GM19240 (cell line): ENCODE data around the gene CCZ1.
"Not testable (repeated sequence)": the region's sequence is repeated elsewhere in the genome, so short reads cannot be mapped to it uniquely, and the experiment has no call there.

ENCODE experiments used
- DNase-seq: peaks from one replicate; pipeline ENCODE4 v3.0.0; 2011; ENCODE audit warnings: low spot score; ENCODE audit not compliant: insufficient read length

Gene CCZ1

DNA sequence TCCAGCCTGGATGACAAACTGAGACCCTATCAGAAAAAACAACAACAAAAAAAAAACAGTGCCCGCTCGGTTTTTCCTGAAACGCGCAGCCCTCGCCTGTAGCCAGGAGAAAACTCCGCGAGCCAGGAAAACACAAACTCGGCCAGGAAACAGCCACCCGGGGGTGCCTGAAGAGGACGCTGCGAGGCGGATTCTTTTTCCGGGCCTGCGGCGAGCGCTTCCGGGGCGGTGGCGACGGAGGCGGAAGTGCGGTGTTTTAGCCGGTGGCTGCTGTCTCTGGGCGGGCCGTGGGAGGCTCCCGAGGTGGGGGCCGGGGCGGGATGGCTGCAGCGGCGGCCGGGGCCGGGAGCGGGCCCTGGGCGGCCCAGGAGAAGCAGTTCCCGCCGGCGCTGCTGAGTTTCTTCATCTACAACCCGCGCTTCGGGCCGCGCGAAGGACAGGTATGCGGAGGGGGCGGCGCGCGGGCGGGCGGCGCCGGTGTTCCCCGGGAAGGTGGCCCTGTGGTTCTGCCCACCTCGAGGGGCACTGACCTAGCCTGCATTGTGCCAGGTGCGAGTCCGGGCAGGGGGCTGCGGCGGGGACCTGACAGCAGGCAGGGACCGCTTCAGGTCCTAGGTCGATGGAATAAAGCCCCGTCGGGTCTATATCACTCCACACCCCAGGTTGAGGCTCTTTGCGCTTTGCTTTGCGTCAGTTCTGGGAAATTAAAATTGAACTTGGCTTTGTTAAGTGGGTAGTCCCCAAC lies at the start of gene CCZ1:
Gene CCZ1, plus strand, starts transcription at position 254 of the 745 bp plus-strand sequence. Its CDS starts 67 bp downstream, at position 321.
- DNase-seq, result peak; percentile 29

DNA sequence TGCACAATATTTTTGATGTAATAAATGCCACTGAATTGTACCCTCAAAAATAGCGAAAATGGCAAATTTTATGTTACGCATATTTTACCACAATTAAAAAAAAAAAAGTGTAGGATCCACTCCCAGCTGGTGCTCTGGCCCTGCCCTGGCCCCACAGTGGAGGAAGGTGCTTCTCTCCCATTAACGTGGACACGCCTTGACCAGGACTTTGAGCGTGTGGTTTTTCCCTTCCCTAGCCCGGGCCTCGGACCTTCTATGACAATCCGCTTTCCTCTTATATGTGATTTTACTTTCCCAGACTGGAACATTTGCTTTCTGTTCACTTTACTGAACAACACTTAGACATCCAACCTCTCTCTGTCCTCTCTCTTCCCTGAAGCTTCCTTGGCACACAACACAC lies 47.6 kb upstream of the CCZ1 start:
- no peak for DNase-seq

DNA sequence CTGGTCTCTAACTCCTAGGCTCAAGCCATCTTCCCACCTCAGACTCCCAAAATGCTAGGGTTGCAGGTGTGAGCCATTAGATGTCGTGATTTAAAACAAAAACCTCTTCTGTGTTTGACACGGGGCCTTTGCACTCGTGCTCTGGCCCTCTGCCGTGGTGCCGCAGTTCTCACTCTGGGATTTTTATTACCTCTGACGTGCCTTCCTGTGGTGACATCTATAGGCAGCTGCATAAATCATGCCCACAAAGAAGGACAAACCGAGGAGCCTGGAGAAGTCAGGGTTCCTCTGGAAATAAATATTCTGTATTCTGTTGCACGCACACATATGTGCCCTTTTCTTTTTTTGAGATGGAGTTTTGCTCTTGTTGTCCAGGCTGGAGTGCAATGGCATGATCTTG lies 43.8 kb upstream of the CCZ1 start:
- no peak for DNase-seq

- DNase-seq, result not testable (repeated sequence)
Measured at GRCh38 chr7:5857041-5857575, 41.4 kb upstream of the CCZ1 start.

DNA sequence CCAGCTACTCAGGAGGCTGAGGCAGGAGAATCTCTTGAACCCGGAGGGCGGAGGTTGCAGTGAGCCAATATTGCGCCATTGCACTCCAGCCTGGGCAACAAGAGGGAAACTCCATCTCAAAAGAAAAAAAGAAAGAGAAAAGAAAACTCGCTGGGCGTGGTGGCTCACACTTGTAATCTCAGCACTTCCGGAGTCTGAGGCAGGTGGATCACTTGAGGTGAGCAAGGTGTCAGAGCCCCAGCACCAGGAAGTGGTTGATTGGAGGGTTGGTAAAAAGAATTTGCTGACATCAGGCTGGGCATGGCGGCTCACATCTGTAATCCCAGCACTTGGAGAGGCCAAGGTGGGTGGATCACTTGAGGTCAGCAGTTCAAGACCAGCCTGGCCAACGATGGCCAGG lies 40.0 kb upstream of the CCZ1 start:
- DNase-seq, result not testable (repeated sequence)

DNA sequence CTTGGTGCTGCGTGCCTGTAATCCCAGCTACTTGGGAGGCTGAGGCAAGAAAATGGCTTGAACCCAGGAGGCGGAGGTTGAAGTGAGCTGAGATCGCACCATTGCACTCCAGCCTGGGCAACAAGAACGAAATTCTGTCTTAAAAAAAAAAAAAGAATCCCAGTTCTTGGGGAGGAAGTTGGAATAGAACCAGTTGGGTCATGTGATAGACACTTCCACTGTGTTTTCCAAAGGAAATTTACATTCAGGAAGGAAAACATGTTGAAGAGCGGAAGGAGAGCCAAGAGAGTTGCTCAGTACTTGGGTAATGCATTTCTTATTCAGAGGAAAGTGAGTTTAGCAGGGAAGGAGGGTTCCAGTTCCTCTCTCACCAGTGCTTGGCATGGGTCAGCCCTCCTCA lies 37.3 kb upstream of the CCZ1 start:
- not testable (repeated sequence) for DNase-seq

DNA sequence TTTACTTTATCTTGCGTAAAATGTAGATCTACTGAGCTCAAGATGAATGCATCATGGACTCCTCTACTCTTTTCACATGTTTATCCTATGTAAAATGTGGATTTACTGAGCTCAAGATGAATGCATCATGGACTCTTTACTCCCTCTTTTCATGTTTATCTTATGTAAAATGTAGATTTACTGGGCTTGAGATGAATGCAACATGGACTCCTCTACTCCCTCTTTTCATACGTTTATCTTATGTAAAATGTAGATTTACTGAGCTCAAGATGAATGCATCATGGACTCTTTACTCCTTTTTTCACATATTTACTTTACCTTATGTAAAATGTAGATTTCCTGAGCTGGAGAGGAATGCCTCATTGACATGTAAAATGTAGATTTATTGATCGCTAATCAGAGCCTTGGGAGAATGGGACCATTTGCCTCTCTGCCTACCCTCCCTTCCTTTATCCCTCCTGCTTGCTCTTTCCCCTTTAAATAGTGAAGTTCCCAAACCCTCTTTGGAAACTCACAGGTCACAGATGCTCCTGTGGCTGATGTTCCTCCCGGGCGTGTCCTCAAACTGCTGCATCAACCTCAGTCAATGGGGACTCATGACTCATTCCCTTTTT lies 35.7 kb upstream of the CCZ1 start:
- DNase-seq, result not testable (repeated sequence)

DNA sequence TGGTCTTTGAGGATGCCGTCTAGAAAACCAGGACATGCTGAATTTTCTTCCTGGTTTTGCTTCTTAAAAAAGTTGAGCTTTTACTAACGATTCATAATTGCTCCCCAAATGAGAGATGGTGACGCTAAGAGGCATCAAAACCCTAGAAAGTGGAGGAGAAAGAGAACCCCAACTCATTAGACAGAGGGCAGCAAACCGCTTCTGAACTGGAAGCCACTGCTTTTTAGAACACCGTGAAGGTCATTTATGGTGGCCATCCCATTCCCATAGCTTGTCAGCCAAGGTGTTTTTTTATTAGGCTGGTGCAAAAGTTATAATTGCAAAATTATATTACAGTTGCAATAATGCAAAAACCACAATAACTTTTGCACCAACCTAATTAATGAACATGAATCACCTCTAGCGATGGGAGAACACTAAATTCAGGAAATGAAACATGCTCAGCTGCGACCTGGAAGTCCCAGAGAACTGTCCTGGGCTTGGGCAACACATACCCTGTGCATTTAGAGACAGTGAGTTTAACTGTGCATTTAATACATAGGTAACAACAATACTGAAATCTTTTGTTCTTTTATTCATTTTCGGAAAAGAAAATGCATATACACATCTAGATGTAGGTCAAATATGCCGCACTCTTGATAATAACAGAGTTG lies 33.1 kb upstream of the CCZ1 start:
- not testable (repeated sequence) for DNase-seq

GRCh38 chr7:5867060-5867459 lies 31.5 kb upstream of the CCZ1 start:
- DNase-seq, result no peak

DNA sequence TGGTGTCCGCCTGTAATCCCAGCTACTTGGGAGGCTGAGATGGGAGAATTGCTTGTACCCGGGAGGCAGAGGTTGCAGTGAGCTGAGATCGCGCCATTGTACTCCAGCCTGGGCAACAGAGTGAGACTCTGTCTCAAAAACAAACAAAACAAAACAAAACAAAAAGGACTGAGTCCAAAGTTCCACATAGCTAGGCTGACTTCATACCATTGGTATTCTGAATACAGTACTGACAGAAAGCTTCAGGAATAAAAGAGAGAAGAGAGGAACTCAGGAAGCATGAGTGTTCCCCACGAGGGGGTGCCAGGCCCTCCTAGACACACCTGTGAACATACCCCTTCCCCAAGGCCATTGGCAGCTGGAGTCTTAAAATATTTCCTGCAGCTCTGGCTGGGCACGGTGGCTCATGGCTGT lies 29.6 kb upstream of the CCZ1 start:
- not testable (repeated sequence) for DNase-seq

GRCh38 chr7:5869691-5870090 lies 28.8 kb upstream of the CCZ1 start:
- no peak for DNase-seq

DNA sequence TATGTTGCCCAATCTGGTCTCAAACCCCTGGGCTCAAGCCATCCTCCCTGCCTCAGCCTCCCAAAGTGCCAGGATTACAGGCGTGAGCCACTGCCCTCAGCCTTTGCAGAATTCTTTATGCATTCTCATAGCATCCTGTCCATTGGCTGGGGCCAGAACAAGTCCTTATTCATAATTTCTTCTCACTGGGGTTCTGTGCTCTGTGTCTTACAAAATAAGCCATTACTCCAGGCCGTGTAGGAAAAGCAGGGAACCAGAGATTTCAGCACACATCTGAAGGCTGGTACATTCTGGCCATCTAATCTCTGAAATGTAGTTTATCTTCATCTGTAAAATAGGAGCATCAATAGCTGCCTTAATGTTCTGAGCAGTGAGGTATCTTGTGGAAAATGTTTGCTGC lies 28.2 kb upstream of the CCZ1 start:
- DNase-seq, result no peak

DNA sequence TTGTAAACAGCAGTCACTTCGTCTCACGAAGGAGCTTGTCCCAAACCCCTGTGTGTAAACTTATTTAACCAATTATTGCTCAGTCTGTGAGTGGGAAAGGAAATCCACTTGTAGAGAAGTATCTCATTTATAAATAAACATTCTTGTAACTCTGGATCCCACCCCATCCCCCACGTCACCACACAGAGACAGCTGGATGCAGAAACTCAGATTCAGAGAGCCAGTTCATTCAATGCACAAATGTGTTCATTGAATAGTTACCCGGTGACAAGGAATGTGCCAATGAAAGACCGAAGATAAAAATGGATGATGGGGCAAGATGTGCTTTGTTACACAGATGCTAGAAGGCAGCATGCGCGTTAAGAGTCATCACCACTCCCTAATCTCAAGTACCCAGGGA lies 26.2 kb upstream of the CCZ1 start:
- DNase-seq, result no peak

DNA sequence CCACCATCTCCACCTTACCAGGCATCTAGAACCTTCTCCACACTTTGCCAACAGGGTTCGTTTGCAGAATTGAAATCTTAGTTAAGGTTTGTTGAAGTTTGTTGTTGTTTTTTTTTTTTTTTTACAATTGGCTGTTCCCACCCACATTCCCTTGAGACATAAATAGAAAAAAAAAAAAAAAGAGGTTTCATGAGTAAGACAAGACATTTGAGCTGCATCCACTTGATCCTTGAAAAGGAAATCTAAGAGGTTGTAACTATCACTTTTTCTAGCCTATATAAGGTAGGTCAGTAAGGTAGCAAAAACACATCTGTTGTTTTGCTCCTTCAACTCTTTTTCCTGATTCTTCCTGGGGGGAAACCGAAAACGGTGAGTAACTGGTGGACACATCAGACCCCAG lies 18.9 kb upstream of the CCZ1 start:
- DNase-seq, result not testable (repeated sequence)

DNA sequence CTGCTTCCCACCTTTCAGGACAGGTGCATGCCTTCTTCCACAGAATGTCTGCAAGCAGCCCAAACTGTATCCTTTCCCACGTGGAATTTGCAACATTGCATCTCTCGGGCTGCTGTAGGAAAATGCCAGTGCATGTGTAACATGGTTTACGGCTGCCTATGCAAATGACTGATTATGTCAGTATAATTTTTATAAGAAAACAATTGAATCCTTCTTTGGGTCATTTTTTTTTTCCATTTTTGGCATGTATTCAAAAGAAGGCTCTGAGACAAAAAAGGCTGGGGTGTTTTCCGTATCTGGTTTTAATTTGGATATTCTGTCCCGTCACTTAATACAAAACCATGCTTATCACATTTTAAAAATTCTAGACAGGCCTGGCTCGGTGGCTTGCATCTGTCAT lies 18.4 kb upstream of the CCZ1 start:
- DNase-seq, result not testable (repeated sequence)

- not testable (repeated sequence) for DNase-seq
Measured at GRCh38 chr7:5884431-5884830, 14.1 kb upstream of the CCZ1 start.

GRCh38 chr7:5888021-5888420 lies 10.5 kb upstream of the CCZ1 start:
- DNase-seq, result not testable (repeated sequence)

DNA sequence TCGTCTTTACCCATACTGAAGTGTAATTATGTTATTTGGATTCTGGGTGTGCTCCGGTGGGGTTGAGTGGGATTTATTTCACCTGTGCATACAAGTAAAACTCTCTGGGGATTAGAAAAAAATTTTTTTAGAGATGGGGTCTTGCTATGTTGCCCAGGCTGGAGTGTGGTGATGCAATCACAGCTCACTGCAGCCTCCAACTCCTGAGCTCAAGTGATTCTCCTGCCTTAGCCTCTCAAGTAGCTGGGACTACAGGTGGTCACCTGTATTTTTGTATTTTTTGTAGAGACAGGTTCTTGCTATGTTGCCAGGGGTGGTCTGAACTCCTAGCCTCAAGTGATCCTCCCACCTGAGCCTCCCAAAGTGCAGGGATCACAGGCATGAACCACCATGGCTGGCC lies 8.3 kb upstream of the CCZ1 start:
- DNase-seq, result not testable (repeated sequence)

DNA sequence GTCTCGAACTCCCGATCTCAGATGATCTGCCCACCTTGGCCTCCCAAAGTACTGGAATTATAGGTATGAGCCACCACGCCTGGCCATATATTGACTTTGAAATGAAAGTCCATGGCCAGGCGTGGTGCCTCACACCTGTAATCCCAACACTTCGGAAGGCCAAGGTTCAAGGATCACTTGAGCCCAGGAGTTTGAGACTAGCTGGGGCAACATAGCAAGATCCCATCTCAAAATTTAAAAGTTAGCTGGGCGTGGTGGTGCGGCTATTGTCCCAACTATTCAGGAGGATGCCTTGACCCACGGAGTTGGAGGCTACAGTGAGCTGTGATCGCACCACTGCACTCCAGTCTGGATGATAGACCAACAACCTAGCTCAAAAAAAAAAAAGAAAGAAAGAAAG lies 6.0 kb upstream of the CCZ1 start:
- DNase-seq, result no peak

GRCh38 chr7:5897369-5897919 lies 1.1 kb upstream of the CCZ1 start:
- DNase-seq, result not testable (repeated sequence)

- DNase-seq, result not testable (repeated sequence)
Measured at GRCh38 chr7:5903002-5903401, 4.5 kb downstream of the CCZ1 start.

DNA sequence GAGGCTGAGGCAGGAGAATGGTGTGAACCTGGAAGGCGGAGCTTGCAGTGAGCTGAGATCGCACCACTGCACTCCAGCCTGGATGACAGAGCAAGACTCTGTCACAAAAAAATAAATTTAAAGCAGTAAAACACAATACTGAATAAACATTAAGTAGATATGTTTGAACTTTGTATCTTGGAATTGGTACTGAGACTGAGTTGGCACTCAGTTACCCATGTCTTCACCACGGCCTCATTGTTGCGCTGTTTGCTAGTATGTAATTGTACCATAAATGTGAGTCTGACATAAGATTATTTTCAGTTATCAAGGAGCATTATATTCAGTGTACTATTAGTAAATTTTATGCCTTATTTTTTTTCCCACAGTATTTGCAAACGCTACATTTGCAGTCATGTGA lies 6.2 kb downstream of the CCZ1 start:
- DNase-seq, result not testable (repeated sequence)
